CD4-positive, alpha-beta T cell treated with Interferon gamma for 1 hour (primary cell): Measurements from ENCODE around the gene LAMC2.

Experiments
- DNase-seq: peaks from one replicate; pipeline ENCODE4 v3.0.0-alpha.2; 2020

Gene LAMC2

GRCh38 chr1:183175631-183176030 is 10.4 kb upstream of the LAMC2 start:
- no peak for DNase-seq

GRCh38 chr1:183178545-183178944 is 7.5 kb upstream of the LAMC2 start:
- no peak for DNase-seq

GRCh38 chr1:183179033-183179432 is 7.0 kb upstream of the LAMC2 start:
- DNase-seq = no peak

DNA sequence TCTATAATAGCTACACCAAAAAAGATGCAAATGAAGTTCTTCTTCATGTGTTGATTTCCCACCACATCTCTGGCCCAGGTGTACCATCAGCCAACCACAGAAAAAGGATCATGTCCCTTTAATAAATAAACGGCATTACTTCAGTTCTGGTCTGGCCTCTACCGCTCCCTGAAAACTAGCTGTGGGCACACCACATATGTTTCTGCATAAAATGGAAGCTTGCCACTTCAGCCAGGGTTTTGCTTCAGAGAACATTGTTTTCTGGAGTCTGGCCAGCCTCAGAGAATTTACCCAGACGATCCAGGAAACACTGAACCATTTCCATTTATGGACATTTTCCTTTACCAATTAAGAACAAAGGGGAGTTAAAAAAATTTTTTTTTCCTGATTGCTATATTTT is 5.8 kb upstream of the LAMC2 start:
- no peak for DNase-seq

- DNase-seq = no peak
Observed at GRCh38 chr1:183180634-183181056, 5.4 kb upstream of the LAMC2 start.

DNA sequence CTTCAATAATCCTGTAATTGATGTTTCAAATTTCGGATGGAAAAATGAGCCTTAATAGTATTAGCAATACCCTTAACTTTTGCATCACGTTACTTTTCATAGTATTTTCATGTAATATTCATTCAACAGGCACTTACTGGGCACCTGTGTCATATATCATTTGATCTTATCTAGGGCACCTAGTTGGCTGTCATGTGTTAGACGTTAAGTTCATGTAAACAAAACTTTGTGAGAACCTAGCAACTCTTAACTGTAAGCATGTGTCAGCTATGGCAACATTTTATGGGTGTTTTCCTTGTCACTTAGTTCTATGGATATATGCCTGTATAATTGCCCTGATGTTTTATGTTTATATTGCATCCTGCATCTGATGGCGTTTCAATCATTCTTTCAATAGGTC is 777 bp downstream of the LAMC2 start:
- no peak for DNase-seq

- no peak for DNase-seq
Observed at GRCh38 chr1:183188240-183188639, 2.2 kb downstream of the LAMC2 start.

DNA sequence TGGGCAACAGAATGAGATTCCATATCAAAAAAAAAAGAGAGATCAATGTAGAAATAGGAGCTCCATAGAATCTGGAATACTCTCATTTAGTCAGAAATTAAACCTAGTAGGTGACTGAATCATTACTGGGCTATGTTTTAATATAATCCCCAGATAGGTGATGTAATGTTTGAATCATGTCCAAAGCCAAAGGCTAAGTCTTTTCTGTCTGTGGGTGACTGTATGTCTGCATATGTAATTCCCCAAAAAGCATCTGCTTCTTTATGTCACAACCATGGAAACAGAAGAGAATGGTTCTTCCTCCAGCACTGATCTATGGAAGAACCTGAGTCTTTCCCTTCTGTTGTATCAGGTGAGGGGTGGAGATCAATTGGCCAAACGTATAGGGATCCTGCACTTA is 5.8 kb downstream of the LAMC2 start:
- no peak for DNase-seq

DNA sequence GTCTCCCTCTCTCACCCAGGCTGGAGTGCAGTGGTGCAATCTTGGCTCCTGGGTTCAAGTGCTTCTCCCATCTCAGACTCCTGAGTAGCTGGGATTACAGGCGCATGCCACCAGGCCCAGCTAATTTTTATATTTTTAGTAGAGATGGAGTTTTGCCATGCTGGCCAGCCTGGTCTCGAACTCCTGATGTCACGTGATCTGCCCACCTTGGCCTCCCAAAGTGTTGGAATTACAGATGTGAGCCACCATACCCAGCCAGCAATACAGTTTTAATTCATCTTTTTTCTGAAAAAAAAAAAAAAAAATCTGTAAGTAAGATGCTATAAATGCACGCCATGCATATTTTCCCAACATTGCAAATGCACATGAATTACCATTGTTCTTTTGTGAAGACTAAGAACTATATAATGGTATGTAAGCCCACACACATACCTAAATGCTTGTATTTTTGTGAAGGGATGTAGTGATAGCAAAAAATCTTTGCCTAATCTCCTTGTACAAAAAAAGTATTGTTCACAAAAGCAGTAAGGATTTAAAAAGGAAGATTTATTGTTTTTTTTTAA is 8.0 kb downstream of the LAMC2 start:
- no peak for DNase-seq

DNA sequence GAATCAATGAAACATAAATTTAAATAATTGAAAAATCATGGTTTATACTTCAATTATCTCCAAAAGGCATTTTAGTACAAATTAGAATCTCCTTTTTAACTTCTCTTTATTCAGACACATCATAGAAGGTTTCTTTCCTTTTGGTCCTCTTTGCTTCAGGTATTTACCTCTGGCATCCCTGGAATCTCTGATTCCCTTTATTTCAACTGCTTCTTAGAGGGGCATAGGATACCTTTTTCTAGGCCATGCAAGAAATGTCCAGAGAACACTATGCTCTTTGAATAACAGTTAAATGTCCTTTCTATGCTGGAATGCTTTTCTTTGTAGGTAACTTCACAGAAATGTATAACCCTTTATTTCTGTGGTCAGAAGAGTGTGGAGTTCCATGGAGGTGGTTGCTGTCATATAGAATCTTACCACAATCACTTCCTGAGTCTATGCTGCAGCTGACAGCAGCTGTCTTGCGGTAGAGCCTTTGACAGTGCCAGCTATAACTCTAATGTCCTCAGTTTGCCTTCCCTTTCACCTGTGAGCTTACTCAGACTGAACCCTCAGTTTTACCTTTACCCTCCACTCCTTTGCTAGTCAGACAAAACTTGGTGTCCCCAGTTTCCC is 8.6 kb downstream of the LAMC2 start:
- no peak for DNase-seq

DNA sequence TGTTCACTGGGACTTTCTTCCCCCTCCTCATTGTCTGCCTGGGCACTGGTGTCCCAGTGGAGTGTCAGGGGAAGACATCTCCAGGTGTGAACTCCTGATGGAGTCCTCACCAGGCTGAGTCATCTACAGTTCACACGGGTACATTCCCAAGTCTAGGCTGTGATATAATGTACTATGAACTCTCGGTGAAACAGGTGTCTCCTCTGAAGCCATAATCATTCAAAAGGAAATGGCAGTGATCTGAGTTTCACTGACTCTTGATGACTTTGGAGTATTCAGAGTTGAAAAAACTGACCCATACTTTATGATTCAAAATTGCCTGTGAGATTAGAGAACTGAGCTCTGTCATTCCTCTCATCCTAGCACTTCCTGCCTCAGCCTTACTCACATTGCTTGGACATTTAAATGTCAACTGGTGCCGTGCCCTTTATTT is 9.1 kb downstream of the LAMC2 start:
- DNase-seq = no peak

DNA sequence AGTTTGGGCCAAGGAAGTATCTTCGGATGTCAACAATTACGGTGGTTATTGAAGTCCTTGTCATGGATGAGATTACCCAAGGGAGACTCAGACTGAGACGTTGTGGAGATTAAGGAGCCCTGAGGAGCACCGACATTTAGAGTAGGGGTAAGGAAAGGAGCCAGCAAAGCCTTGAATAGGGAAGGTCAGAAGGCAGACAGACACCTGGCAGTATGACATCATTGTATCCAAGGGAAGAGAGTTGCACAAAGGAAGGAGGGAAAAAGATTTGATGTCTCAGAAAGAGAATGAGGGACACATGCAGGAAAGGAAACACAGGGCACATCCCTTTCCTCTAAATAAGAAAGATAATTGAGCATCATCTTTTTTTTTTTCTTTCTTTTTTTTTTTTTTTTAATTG is 11.7 kb downstream of the LAMC2 start:
- no peak for DNase-seq

GRCh38 chr1:183198463-183198862 is 12.4 kb downstream of the LAMC2 start:
- no peak for DNase-seq

DNA sequence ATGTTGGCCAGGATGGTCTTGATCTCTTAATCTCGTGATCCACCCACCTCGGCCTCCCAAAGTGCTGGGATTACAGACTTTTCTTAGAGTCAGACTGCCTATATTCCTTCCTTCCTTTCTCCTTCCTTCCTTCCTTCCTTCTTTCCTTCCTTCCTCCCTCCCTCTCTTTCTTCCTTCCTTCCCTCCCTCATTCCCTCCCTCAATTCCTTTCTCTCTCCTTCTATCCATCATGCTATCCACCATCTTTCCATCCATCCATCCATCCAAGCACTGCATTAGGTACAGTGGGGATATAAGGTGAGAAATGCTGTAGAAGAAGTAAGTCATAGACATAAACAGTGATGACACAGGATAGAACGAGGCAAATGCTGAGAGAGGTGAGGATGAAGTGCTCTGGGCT is 13.2 kb downstream of the LAMC2 start:
- DNase-seq = no peak

- DNase-seq = no peak
Observed at GRCh38 chr1:183200451-183200850, 14.4 kb downstream of the LAMC2 start.

GRCh38 chr1:183203094-183203493 is 17.0 kb downstream of the LAMC2 start:
- no peak for DNase-seq

- DNase-seq = no peak
Observed at GRCh38 chr1:183205196-183205781, 19.2 kb downstream of the LAMC2 start.

GRCh38 chr1:183206538-183207122 is 20.6 kb downstream of the LAMC2 start:
- DNase-seq = no peak

- DNase-seq = no peak
Observed at GRCh38 chr1:183209533-183210158, 23.6 kb downstream of the LAMC2 start.

GRCh38 chr1:183210681-183211080 is 24.6 kb downstream of the LAMC2 start:
- no peak for DNase-seq

DNA sequence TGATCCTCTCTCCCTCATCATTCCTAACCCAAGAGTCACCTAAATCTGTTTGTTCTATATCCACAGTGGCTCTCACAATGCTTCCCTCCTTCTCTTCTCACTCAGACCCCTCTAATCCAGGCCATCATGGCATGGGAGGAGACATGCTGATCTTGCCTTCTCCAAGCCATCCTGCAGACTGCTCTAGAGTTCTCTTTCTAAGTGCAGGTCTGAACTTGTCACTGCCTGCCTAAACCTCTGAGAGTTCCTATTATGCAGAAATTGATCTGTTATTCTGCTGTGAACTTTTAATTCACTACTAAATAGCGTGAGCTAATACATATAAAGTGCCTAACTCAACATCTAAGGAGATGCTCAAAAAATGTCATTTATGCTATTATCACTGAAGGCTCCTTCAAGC is 26.8 kb downstream of the LAMC2 start:
- DNase-seq = no peak

DNA sequence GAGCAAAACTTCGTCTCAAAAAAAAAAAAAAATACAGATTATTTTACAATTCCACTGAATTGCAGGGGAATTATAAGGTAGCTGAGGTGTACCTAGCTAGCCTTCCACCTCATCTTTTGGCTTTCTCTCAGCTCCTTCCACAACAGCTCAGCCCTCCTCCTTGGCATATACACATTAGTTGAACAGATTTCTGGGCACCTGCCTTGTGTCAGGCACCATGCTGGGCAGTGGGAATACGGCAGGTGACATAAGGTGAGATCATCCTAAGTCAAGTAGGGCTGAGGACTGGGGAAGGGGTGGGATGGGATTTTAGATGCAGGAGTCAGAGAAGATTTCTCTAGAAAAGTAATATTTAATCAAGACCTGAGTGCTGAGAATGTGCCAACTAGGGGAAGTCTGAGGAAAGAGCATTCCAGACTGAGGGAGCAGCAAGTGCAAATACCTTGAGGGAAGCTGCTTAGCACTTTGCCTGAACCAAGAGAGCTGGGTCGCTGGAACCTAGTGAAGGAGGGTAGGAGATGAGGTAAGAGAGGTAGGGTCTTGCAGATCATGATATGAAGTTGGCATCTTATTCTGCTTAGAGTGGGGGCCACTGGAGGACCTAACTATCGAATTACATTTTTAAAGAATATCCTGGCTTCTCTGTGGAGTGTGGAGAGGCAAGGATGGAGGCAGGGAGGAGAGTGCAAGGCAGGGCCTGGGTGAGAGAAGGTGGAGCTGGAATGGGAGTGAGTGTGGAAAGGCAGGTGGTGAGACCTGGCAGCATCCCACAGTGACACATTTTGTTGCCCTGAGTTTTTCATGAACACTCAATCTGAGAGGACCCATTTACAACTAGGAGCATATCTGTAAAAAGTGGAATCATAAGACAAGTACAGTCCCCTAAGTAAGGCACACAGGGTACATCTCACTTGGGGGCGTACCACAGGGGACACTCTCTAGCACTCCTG is 28.2 kb downstream of the LAMC2 start:
- no peak for DNase-seq
